Panc1 (cell line): ENCODE measurements around the gene UNCX. TPM values are rescaled to one million over a fixed set of nuclear protein-coding genes. Genes with fewer than 3 reads are reported as not detected.

Experiments
- ATAC-seq: fragments of 200-7000 bp; cut with Tn5 transposase; 2 replicates; pipeline ENCODE4 v1.9.1; 2020; ENCODE audit warnings: mild to moderate bottlenecking, moderate library complexity
- BruUV-seq: library from RNA; stranded (reverse); fragments of 400-500 nt; replicated peaks from 2 replicates; lab custom pipeline; 2021; lab: Mats Ljungman, UMichigan
- CTCF ChIA-PET: fragments of 300-600 bp; sonication (Branson Sonifier 250); formaldehyde crosslinking; loops from one replicate; lab custom pipeline; 2022; ENCODE audit warnings: antibody characterized with exemption; lab: Charles Lee
- POLR2A ChIA-PET: fragments of 300-600 bp; sonication (Branson Sonifier 250); formaldehyde crosslinking; loops from one replicate; lab custom pipeline; 2022; ENCODE audit warnings: antibody characterized with exemption; lab: Charles Lee
- DNase-seq: peaks from one replicate; pipeline ENCODE4 v3.0.0-alpha.2; 2010; ENCODE audit warnings: low read depth, low spot score
- H3K27ac ChIP-seq: 2 replicates; pipeline ENCODE4 v1.5.1; 2011; ENCODE audit warnings: mild to moderate bottlenecking, low read length, inconsistent platforms
- H3K27me3 ChIP-seq: fragments of 200-500 bp; sonication (Bioruptor generic); 2 replicates; pipeline ENCODE4 v1.6.0; 2014; ENCODE audit warnings: low read length, inconsistent platforms; ENCODE audit not compliant: control insufficient read depth, insufficient read depth
- H3K36me3 ChIP-seq: fragments of 200-500 bp; sonication (Bioruptor generic); 2 replicates; pipeline ENCODE4 v1.5.1; 2014; ENCODE audit warnings: inconsistent platforms, mild to moderate bottlenecking, low read length, moderate library complexity; ENCODE audit not compliant: control insufficient read depth, insufficient read depth
- H3K4me1 ChIP-seq: 2 replicates; pipeline ENCODE4 v1.5.1; 2011; ENCODE audit warnings: inconsistent platforms, mild to moderate bottlenecking, low read length, moderate library complexity; ENCODE audit not compliant: control insufficient read depth, insufficient read depth
- H3K4me3 ChIP-seq, 2 experiments: 2 replicates each; pipeline ENCODE4 v1.5.1; 2011 to 2012; ENCODE audit warnings: low read depth in 2 of 2, low read length in 2 of 2, mild to moderate bottlenecking in 2 of 2, inconsistent platforms in 1 of 2, moderate library complexity in 1 of 2
- H3K9me3 ChIP-seq: fragments of 200-500 bp; sonication (Bioruptor generic); 2 replicates; pipeline ENCODE4 v1.5.1; 2014; ENCODE audit warnings: low read depth, mild to moderate bottlenecking, inconsistent platforms, low read length, moderate library complexity; ENCODE audit not compliant: control insufficient read depth, insufficient read depth
- CTCF ChIP-seq: fragments of 450-650 bp; IDR thresholded peaks from 2 replicates; pipeline ENCODE4 v1.5.1; 2017; ENCODE audit warnings: mild to moderate bottlenecking
- POLR2AphosphoS5 ChIP-seq: IDR thresholded peaks from 2 replicates; pipeline ENCODE4 v1.6.1; 2012; ENCODE audit warnings: mild to moderate bottlenecking, low read depth, low read length, moderate library complexity
- REST ChIP-seq, 2 experiments: IDR thresholded peaks; 2 replicates each; pipeline ENCODE4 v1.6.1; 2011 to 2012; ENCODE audit warnings: low read depth in 2 of 2, control low read depth in 1 of 2, low read length in 1 of 2, mild to moderate bottlenecking in 1 of 2, moderate library complexity in 1 of 2; ENCODE audit not compliant: insufficient read depth in 1 of 2
- SIN3A ChIP-seq: IDR thresholded peaks from 2 replicates; pipeline ENCODE4 v1.6.1; 2012; ENCODE audit warnings: low read depth, mild to moderate bottlenecking, low read length, moderate library complexity, borderline replicate concordance; ENCODE audit not compliant: insufficient read depth
- TCF7L2 ChIP-seq: IDR thresholded peaks from 2 replicates; pipeline ENCODE4 v1.6.1; 2011; ENCODE audit warnings: mild to moderate bottlenecking, low read depth, low read length, inconsistent platforms
- in situ Hi-C: cut with HindIII; loops from 2 replicates; pipeline ENCODE4 v1.10.0; 2016; ENCODE audit warnings: low sequenced_read_pairs, low pct_unique_long_range_greater_than_20kb
- intact Hi-C: fragments of 100-400 bp; cut with micrococcal nuclease; formaldehyde crosslinking; loops from one replicate; pipeline ENCODE4 v1.10.0; 2022; ENCODE audit not compliant: unreplicated experiment
- total RNA-seq: library from RNA; stranded (reverse); gene quantifications from one replicate; pipeline ENCODE4 v1.2.1, GENCODE V29; 2021; ENCODE audit not compliant: unreplicated experiment

The UNCX gene
- total RNA-seq, 1 experiment from 2014 or later, result not detected

GRCh38 chr7:1276626-1277175, 44.0 kb downstream of the UNCX start:
- H3K27me3 ChIP-seq, result no peaks in the 10 kb centered on the region
- no peaks in the 10 kb centered on the region for H3K9me3 ChIP-seq
- no peaks in the 10 kb centered on the region for H3K4me1 ChIP-seq
- ChIA-PET CTCF (interaction anchor here (0.6 kb wide), 1 partner anchor 857 kb away, joined by 3 read pairs; no protein-coding TSS in a partner anchor), POLR2A (no interaction called here)
- H3K36me3 ChIP-seq, result no peaks in the 10 kb centered on the region
- in situ Hi-C loops, result no loop called here
- intact Hi-C loops, result no loop called here
- no TSS peak for BruUV-seq
- no peak for TF ChIP-seq TCF7L2
- DNase-seq (no peak), ATAC-seq (no peak)
- no peak overlapping the region for H3K4me3 ChIP-seq
- H3K27ac ChIP-seq, result no peak overlapping the region

GRCh38 chr7:1278543-1278942, 45.9 kb downstream of the UNCX start:
- DNase-seq, result no peak
- intact Hi-C loops, result no loop called here
- no peak for ATAC-seq
- Histone ChIP-seq H3K4me1 (no peaks in the 10 kb centered on the region), H3K9me3 (no peaks in the 10 kb centered on the region), H3K27ac (no peak overlapping the region), H3K27me3 (no peaks in the 10 kb centered on the region), H3K4me3 (no peak overlapping the region), H3K36me3 (no peaks in the 10 kb centered on the region)
- POLR2A ChIA-PET, result no interaction called here
- TF ChIP-seq SIN3A (no peak), POLR2AphosphoS5 (no peak), CTCF (no peak), TCF7L2 (no peak), REST (IDR thresholded peaks at IDR 0.05; ENCODE audit: insufficient read depth in 1 of 2, low read depth in 2 of 2, low read length in 1 of 2) (no peak)
- in situ Hi-C loops, result no loop called here
- BruUV-seq, result no TSS peak
- CTCF ChIA-PET, result no interaction called here

- H3K4me1 ChIP-seq, result no peaks in the 10 kb centered on the region
- TF ChIP-seq CTCF (no peak), POLR2AphosphoS5 (no peak), TCF7L2 (no peak), REST (IDR thresholded peaks at IDR 0.05; ENCODE audit: insufficient read depth in 1 of 2, low read depth in 2 of 2, low read length in 1 of 2) (no peak), SIN3A (no peak)
- ChIA-PET CTCF (interaction anchor here (0.6 kb wide), 2 partner anchors 86 to 132 kb away, joined by 3 to 5 read pairs; no protein-coding TSS in a partner anchor), POLR2A (interaction anchor here (0.7 kb wide), 1 partner anchor 256 kb away, joined by 9 read pairs; no protein-coding TSS in a partner anchor)
- H3K36me3 ChIP-seq, result no peaks in the 10 kb centered on the region
- no peaks in the 10 kb centered on the region for H3K27me3 ChIP-seq
- intact Hi-C loops (no loop called here), in situ Hi-C loops (no loop called here)
- ATAC-seq, result no peak
- H3K9me3 ChIP-seq, result no peaks in the 10 kb centered on the region
- DNase-seq, result no peak
- no TSS peak for BruUV-seq
- H3K27ac ChIP-seq, result no peak overlapping the region
- H3K4me3 ChIP-seq, result no peak overlapping the region
Observed at GRCh38 chr7:1279041-1279440, 46.4 kb downstream of the UNCX start.
